GM19372 (cell line): ENCODE results near the gene RPS2.

Experiments used
- ATAC-seq: cut with Tn5 transposase; IDR thresholded peaks from one replicate; pipeline ENCODE4 v1.9.1; 2021; ENCODE audit warnings: mild to moderate bottlenecking, low read depth, moderate library complexity; ENCODE audit not compliant: unreplicated experiment

Gene RPS2

GRCh38 chr16:1999866-2000514 lies 35.4 kb upstream of the RPS2 start:
- no peak for ATAC-seq

GRCh38 chr16:1998852-1999801 lies 34.5 kb upstream of the RPS2 start:
- no peak for ATAC-seq

GRCh38 chr16:1998360-1998835 lies 33.8 kb upstream of the RPS2 start:
- no peak for ATAC-seq

GRCh38 chr16:1997494-1998359 lies 33.1 kb upstream of the RPS2 start:
- ATAC-seq, result no peak

- ATAC-seq, result no peak
Measured at GRCh38 chr16:1993731-1994131, 29.1 kb upstream of the RPS2 start.

GRCh38 chr16:1992704-1993317 lies 28.2 kb upstream of the RPS2 start:
- ATAC-seq, result no peak

GRCh38 chr16:1991948-1992703 lies 27.5 kb upstream of the RPS2 start:
- ATAC-seq, result peak; percentile 51

GRCh38 chr16:1991588-1991947 lies 26.9 kb upstream of the RPS2 start:
- no peak for ATAC-seq

- peak; percentile 32 for ATAC-seq
Measured at GRCh38 chr16:1991135-1991551, 26.5 kb upstream of the RPS2 start.

- ATAC-seq, result no peak
Measured at GRCh38 chr16:1990351-1991134, 25.9 kb upstream of the RPS2 start.

GRCh38 chr16:1990101-1990350 lies 25.4 kb upstream of the RPS2 start:
- no peak for ATAC-seq

- no peak for ATAC-seq
Measured at GRCh38 chr16:1989209-1990100, 24.8 kb upstream of the RPS2 start, which contains the start of gene SYNGR3. SYNGR3 (plus strand) TSS chr16:1989970; CDS start chr16:1990103, 133 bp downstream.

- ATAC-seq, result no peak
Measured at GRCh38 chr16:1987198-1987597, 22.6 kb upstream of the RPS2 start.

- no peak for ATAC-seq
Measured at GRCh38 chr16:1985466-1986150, 21.0 kb upstream of the RPS2 start.

GRCh38 chr16:1984347-1985225 lies 20.0 kb upstream of the RPS2 start:
- ATAC-seq, result no peak

- peak; percentile 85 for ATAC-seq
Measured at GRCh38 chr16:1983544-1984346, 19.1 kb upstream of the RPS2 start, which contains the start of gene GFER. GFER (plus strand) TSS chr16:1984193; CDS start chr16:1984219, 26 bp downstream.
